ENCODE measurements around the gene DNAH17. TPM values are rescaled to one million over a fixed set of nuclear protein-coding genes. Genes with fewer than 3 reads are reported as not detected.
A peak's percentile ranks its signal among the peaks of the same experiment; 100 is the strongest.

DNAH17 gene
- polyA plus RNA-seq, 3 donors: 0.01 to 0.51 (median 0.11) TPM

GRCh38 chr17:78451753-78452152 is 125.4 kb downstream of the DNAH17 start:
- WGBS (ENCODE audit: insufficient coverage): 99% methylated on average over 6 of the region's 7 CpGs
- Mint-ChIP-seq H3K27me3 (ENCODE audit: low read depth in 3 of 3) (peaks cover 1 to 5% (median 4%) of the 10 kb centered on the region in 3 donors), H3K27ac (peak overlapping the region in 2 of 7 donors; percentile 58), H3K36me3 (peaks cover 0 to 2% of the 10 kb centered on the region in 2 donors), H3K4me1 (peaks cover 17% of the 10 kb centered on the region), H3K4me3 (no peak overlapping the region), H3K9me3 (peaks cover 0 to 4% (median 2%) of the 10 kb centered on the region in 7 donors)
- H3K27me3 ChIP-seq (ENCODE audit: control insufficient read depth in 2 of 2, insufficient read depth in 2 of 2, low read length in 2 of 2): no peaks in the 10 kb centered on the region
- no peak overlapping the region for H3K9ac ChIP-seq (ENCODE audit: insufficient read depth, low read length, poor library complexity, severe bottlenecking)
- H3K36me3 ChIP-seq (replicated peaks in 1 of 2; ENCODE audit: control insufficient read depth in 1 of 2, insufficient read depth in 2 of 2, low read length in 2 of 2): no peaks in the 10 kb centered on the region
- peaks cover 0 to 3% of the 10 kb centered on the region in 2 donors for H3K9me3 ChIP-seq (replicated peaks in 1 of 2; ENCODE audit: control insufficient read depth in 1 of 2, insufficient read depth in 1 of 2, low read length in 2 of 2)
- H3K27ac ChIP-seq (ENCODE audit: low read depth in 1 of 2, low read length in 2 of 2): no peak overlapping the region
- no peak for DNase-seq
- no peak for TF ChIP-seq CTCF (IDR thresholded peaks at IDR 0.05)
- H4K20me1 ChIP-seq (ENCODE audit: insufficient read depth, low read length): no peaks in the 10 kb centered on the region
- H3K4me1 ChIP-seq (ENCODE audit: control insufficient read depth in 1 of 2, insufficient read depth in 2 of 2, low read length in 2 of 2): peaks cover 6 to 8% of the 10 kb centered on the region in 2 donors
- intact Hi-C loops (cut with micrococcal nuclease): no loop called here
- H3K4me3 ChIP-seq (replicated peaks in 1 of 3; ENCODE audit: low read depth in 2 of 3, low read length in 3 of 3): no peak overlapping the region
- no peak overlapping the region for H3K4me2 ChIP-seq (replicated peaks; ENCODE audit: extremely low read depth, low read length, poor library complexity, severe bottlenecking)
- no peaks in the 10 kb centered on the region for H3K79me2 ChIP-seq (ENCODE audit: insufficient read depth, low read length)
- H2AFZ ChIP-seq (ENCODE audit: insufficient read depth, low read depth, low read length, poor library complexity, severe bottlenecking): no peak overlapping the region

- peak overlapping the region; percentile 22 for H2AFZ ChIP-seq (ENCODE audit: insufficient read depth, low read depth, low read length, poor library complexity, severe bottlenecking)
- no peaks in the 10 kb centered on the region for H3K36me3 ChIP-seq (replicated peaks in 1 of 2; ENCODE audit: control insufficient read depth in 1 of 2, insufficient read depth in 2 of 2, low read length in 2 of 2)
- H3K27ac ChIP-seq (ENCODE audit: low read depth in 1 of 2, low read length in 2 of 2): no peak overlapping the region
- peaks cover 6 to 8% of the 10 kb centered on the region in 2 donors for H3K4me1 ChIP-seq (ENCODE audit: control insufficient read depth in 1 of 2, insufficient read depth in 2 of 2, low read length in 2 of 2)
- no peak overlapping the region for H3K4me2 ChIP-seq (replicated peaks; ENCODE audit: extremely low read depth, low read length, poor library complexity, severe bottlenecking)
- H3K79me2 ChIP-seq (ENCODE audit: insufficient read depth, low read length): no peaks in the 10 kb centered on the region
- Mint-ChIP-seq H3K9me3 (peaks cover 0 to 4% (median 2%) of the 10 kb centered on the region in 7 donors), H3K27me3 (ENCODE audit: low read depth in 3 of 3) (peaks cover 1 to 5% (median 4%) of the 10 kb centered on the region in 3 donors), H3K27ac (peak overlapping the region in 2 of 7 donors; percentile 6 to 58), H3K36me3 (peaks cover 0 to 2% of the 10 kb centered on the region in 2 donors), H3K4me3 (peak overlapping the region in 1 of 2 donors; percentile 55), H3K4me1 (peaks cover 17% of the 10 kb centered on the region)
- peak; percentile 22 to 75 (median 56) for DNase-seq
- H3K4me3 ChIP-seq (replicated peaks in 1 of 3; ENCODE audit: low read depth in 2 of 3, low read length in 3 of 3): no peak overlapping the region
- no peak overlapping the region for H3K9ac ChIP-seq (ENCODE audit: insufficient read depth, low read length, poor library complexity, severe bottlenecking)
- TF ChIP-seq CTCF (IDR thresholded peaks at IDR 0.05): no peak
- WGBS (ENCODE audit: insufficient coverage): 44% methylated on average over 20 of the region's 20 CpGs
- H3K9me3 ChIP-seq (replicated peaks in 1 of 2; ENCODE audit: control insufficient read depth in 1 of 2, insufficient read depth in 1 of 2, low read length in 2 of 2): peaks cover 0 to 3% of the 10 kb centered on the region in 2 donors
- intact Hi-C loops (cut with micrococcal nuclease): no loop called here
- H3K27me3 ChIP-seq (ENCODE audit: control insufficient read depth in 2 of 2, insufficient read depth in 2 of 2, low read length in 2 of 2): no peaks in the 10 kb centered on the region
- H4K20me1 ChIP-seq (ENCODE audit: insufficient read depth, low read length): no peaks in the 10 kb centered on the region
Observed at GRCh38 chr17:78450696-78451345, 126.4 kb downstream of the DNAH17 start.

All from CD14-positive monocyte (primary cell).